H1 (cell line): ENCODE results near the gene WDR33. TPM values are rescaled to one million over a fixed set of nuclear protein-coding genes. Genes with fewer than 3 reads are reported as not detected.

Source experiments
- CEBPB ChIP-seq: IDR thresholded peaks from 2 replicates; pipeline ENCODE4 v1.6.1; 2012; ENCODE audit warnings: low read depth, low read length
- HDAC2 ChIP-seq, 2 experiments: fragments of 300-600 bp in 1 of 2; sonication (generic) in 1 of 2; IDR thresholded peaks; 2 replicates each; pipeline ENCODE4 v1.6.1; 2011 to 2012; ENCODE audit warnings: low read depth in 2 of 2, low read length in 2 of 2, mild to moderate bottlenecking in 2 of 2, moderate library complexity in 2 of 2, borderline replicate concordance in 1 of 2, inconsistent platforms in 1 of 2
- POU5F1 ChIP-seq: IDR thresholded peaks from 2 replicates; pipeline ENCODE4 v1.6.1; 2011; ENCODE audit warnings: low read depth, mild to moderate bottlenecking, low read length, moderate library complexity
- RAD21 ChIP-seq, 2 experiments: IDR thresholded peaks in 1 of 2; conservative IDR thresholded peaks in 1 of 2; 2 replicates each; pipeline ENCODE4 v1.6.1; 2011; ENCODE audit warnings: low read depth in 2 of 2, low read length in 2 of 2, improper control_type of control experiment in 1 of 2, inconsistent platforms in 1 of 2, mild to moderate bottlenecking in 1 of 2, moderate library complexity in 1 of 2
- RNF2 ChIP-seq: fragments of 200-900, 300-1000 bp; sonication (generic); IDR thresholded peaks from 2 replicates; pipeline ENCODE4 v1.7.1; 2016; ENCODE audit warnings: borderline replicate concordance, low read depth, mild to moderate bottlenecking, antibody characterized with exemption, low read length; ENCODE audit not compliant: poor library complexity, severe bottlenecking; ENCODE audit errors: missing control alignments
- SAP30 ChIP-seq: fragments of 300-600 bp; sonication (generic); IDR thresholded peaks from 2 replicates; pipeline ENCODE4 v1.7.1; 2012; ENCODE audit warnings: low read length, moderate library complexity, mild to moderate bottlenecking, inconsistent platforms; ENCODE audit not compliant: insufficient read depth, insufficient replicate concordance
- SP4 ChIP-seq: IDR thresholded peaks from 2 replicates; pipeline ENCODE4 v1.6.1; 2012; ENCODE audit warnings: low read length, inconsistent platforms
- polyA plus RNA-seq, 7 experiments: library from polyadenylated mRNA; depleted of rRNA in 3 of 7; stranded (reverse) in 5 of 7; unstranded in 2 of 7; fragments of >200 nt in 5 of 7; fragments of 200-250 nt in 2 of 7; gene quantifications; 1 replicate in 5 of 7; 2 replicates in 1 of 7; 4 replicates in 1 of 7; pipeline versions ENCODE4 v1.2.1 to v1.2.3, GENCODE V29; 2011 to 2013; ENCODE audit warnings: missing spikeins in 2 of 7, mixed read lengths in 2 of 7
- total RNA-seq: library from RNA; stranded (reverse); fragmentation: NEBNext Ultra II Directional; extraction: Animal tissue kit (Norgen Biotek cat#: 25700); gene quantifications from 2 replicates; pipeline ENCODE4 v1.2.1, GENCODE V29; 2021

WDR33 gene
- total and polyA plus RNA-seq, 2 of the 8 experiments (the other 6 are each of a cell fraction or from before 2014, with no cell fraction given): 18.1 to 82.7 TPM

DNA sequence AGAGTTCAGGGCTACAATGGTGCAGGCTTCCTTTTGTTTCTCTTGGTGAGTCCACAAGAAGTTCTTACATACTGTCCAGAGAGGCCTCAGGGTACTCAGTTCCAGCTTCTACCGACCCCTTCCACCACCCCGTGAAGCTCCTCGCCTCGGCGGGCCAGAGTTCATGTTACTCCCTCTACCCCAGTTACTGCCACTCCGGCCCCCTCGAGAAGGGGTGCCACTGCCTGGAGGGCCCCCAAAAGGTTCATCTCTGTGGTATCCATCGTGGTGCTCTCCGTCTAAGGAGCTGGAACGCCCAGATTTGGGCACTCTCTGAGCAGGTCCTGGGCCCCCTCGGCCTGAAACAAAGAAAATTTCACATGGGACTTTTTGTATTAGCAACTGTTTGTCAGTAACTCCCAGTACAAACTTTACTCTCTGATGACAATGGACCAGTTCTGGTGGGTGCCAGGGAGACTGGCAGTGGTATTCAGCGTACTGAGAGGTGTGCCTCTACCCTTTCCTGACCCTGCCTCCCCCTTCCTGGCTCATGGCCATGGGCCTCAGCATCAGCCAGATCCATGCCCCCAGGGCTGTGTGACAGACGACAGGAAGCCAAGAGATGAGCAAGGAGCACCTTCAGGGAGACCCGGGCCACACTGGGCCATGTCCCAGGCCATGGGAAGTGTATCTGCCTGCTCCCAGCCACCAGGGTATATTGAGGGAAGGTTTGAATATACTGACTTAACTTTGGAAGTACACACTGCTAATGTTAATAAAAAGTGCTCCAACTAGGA is 104.6 kb downstream of the WDR33 start (continued):
- TF ChIP-seq SAP30: no peak
- no peak for TF ChIP-seq RNF2
- no peak for TF ChIP-seq SP4
- TF ChIP-seq HDAC2 (IDR thresholded peaks at IDR 0.05; ENCODE audit: borderline replicate concordance in 1 of 2, low read depth in 2 of 2, low read length in 2 of 2): no peak
- no peak for TF ChIP-seq POU5F1
- no peak for TF ChIP-seq CEBPB
- TF ChIP-seq RAD21 (IDR thresholded peaks at IDR 0.05 in 1 of 2, conservative IDR thresholded peaks at IDR 0.05 in 1 of 2; ENCODE audit: low read depth in 2 of 2, low read length in 2 of 2): no peak
